Left lung (tissue), 10 donors: ENCODE results near the gene ZNF827. TPM values are rescaled to one million over a fixed set of nuclear protein-coding genes. Genes with fewer than 3 reads are reported as not detected.

Experiments
- ATAC-seq: fragments of 200-7000 bp; cut with Tn5 transposase; one replicate; pipeline ENCODE4 v1.9.1; 2020; ENCODE audit warnings: moderate library complexity
- DNase-seq, 4 donors: peaks; one replicate each; pipeline ENCODE4 v3.0.0-alpha.2; 2013 to 2020
- H3K27ac ChIP-seq, 2 donors: fragments of 200-600 bp; sonication (generic) in 1 of 2; one replicate each; pipeline versions ENCODE4 v1.5.0 to v1.8.0; 2020 to 2021
- H3K27me3 ChIP-seq, 2 donors: fragments of 200-600 bp; sonication (generic) in 1 of 2; one replicate each; pipeline versions ENCODE4 v1.5.0 to v1.8.0; 2020 to 2021
- H3K36me3 ChIP-seq, 2 donors: fragments of 200-600 bp; sonication (generic) in 1 of 2; one replicate each; pipeline versions ENCODE4 v1.5.0 to v1.8.0; 2020 to 2021
- H3K4me1 ChIP-seq, 2 donors: fragments of 200-600 bp; one replicate each; pipeline ENCODE4 v1.8.0; 2021
- H3K4me3 ChIP-seq, 2 donors: fragments of 200-600 bp; sonication (generic) in 1 of 2; one replicate each; pipeline versions ENCODE4 v1.5.0 to v1.8.0; 2020 to 2021; ENCODE audit warnings: mild to moderate bottlenecking in 1 of 2
- H3K9me3 ChIP-seq, 2 donors: fragments of 200-600 bp; sonication (generic) in 1 of 2; one replicate each; pipeline versions ENCODE4 v1.5.0 to v1.8.0; 2020 to 2021
- CTCF ChIP-seq, 2 donors: fragments of 200-600 bp; sonication (generic) in 1 of 2; IDR thresholded peaks; one replicate each; pipeline versions ENCODE4 v1.5.0 to v1.8.0; 2021; ENCODE audit warnings: antibody characterized with exemption in 2 of 2
- intact Hi-C, 2 donors: fragments of 100-400 bp; cut with DNase I; formaldehyde crosslinking; loops; one replicate each; pipeline versions ENCODE4 v1.11.2 to v1.14.2; 2022
- polyA plus RNA-seq, 6 donors: library from polyadenylated mRNA; unstranded; fragments of 120-200 nt; gene quantifications; one replicate each; pipeline ENCODE4 v1.2.1, GENCODE V29; 2013; ENCODE audit not compliant: insufficient read length in 6 of 6
- total RNA-seq, 2 donors: library from RNA; stranded (reverse); fragmentation: NEBNext Ultra II Directional; extraction: Animal tissue kit (Norgen Biotek cat#: 25700); gene quantifications; one replicate each; pipeline ENCODE4 v1.2.1, GENCODE V29; 2021
- donor health status: DM: no; HTN: yes; CAD: no.
- donor health status: DM: no; HTN: no; CAD: no.

ZNF827 gene
- total and polyA plus RNA-seq, 8 donors, result 9.2 to 35.7 (median 32.7) TPM

GRCh38 chr4:145866991-145867390 is 71.6 kb downstream of the ZNF827 start:
- ATAC-seq (no peak), DNase-seq (no peak)
- H3K27ac ChIP-seq, result no peak overlapping the region
- no peaks in the 10 kb centered on the region for H3K9me3 ChIP-seq
- H3K4me3 ChIP-seq, result no peak overlapping the region
- H3K27me3 ChIP-seq, result no peaks in the 10 kb centered on the region
- intact Hi-C loops, result no loop called here
- no peak for TF ChIP-seq CTCF (IDR thresholded peaks at IDR 0.05)
- no peaks in the 10 kb centered on the region for H3K36me3 ChIP-seq
- no peaks in the 10 kb centered on the region for H3K4me1 ChIP-seq

- no peaks in the 10 kb centered on the region for H3K4me1 ChIP-seq
- no peak overlapping the region for H3K4me3 ChIP-seq
- no peak for TF ChIP-seq CTCF (IDR thresholded peaks at IDR 0.05)
- no peaks in the 10 kb centered on the region for H3K9me3 ChIP-seq
- H3K27me3 ChIP-seq, result no peaks in the 10 kb centered on the region
- no peaks in the 10 kb centered on the region for H3K36me3 ChIP-seq
- H3K27ac ChIP-seq, result no peak overlapping the region
- ATAC-seq (no peak), DNase-seq (no peak)
- intact Hi-C loops, result no loop called here
Observed at GRCh38 chr4:145865274-145865941, 73.2 kb downstream of the ZNF827 start.

- DNase-seq (no peak), ATAC-seq (no peak)
- Histone ChIP-seq H3K36me3 (no peaks in the 10 kb centered on the region), H3K9me3 (no peaks in the 10 kb centered on the region), H3K4me3 (no peak overlapping the region), H3K27me3 (no peaks in the 10 kb centered on the region), H3K4me1 (no peaks in the 10 kb centered on the region), H3K27ac (no peak overlapping the region)
- intact Hi-C loops, result no loop called here
- no peak for TF ChIP-seq CTCF (IDR thresholded peaks at IDR 0.05)
Observed at GRCh38 chr4:145863191-145863590, 75.4 kb downstream of the ZNF827 start.

- Histone ChIP-seq H3K27ac (no peak overlapping the region), H3K36me3 (no peaks in the 10 kb centered on the region), H3K9me3 (no peaks in the 10 kb centered on the region), H3K27me3 (no peaks in the 10 kb centered on the region), H3K4me1 (no peaks in the 10 kb centered on the region), H3K4me3 (no peak overlapping the region)
- no peak for TF ChIP-seq CTCF (IDR thresholded peaks at IDR 0.05)
- intact Hi-C loops, result no loop called here
- DNase-seq (peak in 2 of 4 donors; percentile 38 to 46), ATAC-seq (peak; percentile 97)
Observed at GRCh38 chr4:145861336-145862318, 77.0 kb downstream of the ZNF827 start.

- intact Hi-C loops, result no loop called here
Observed at GRCh38 chr4:145860897-145861296, 77.7 kb downstream of the ZNF827 start.

More at GRCh38 chr4:145860897-145861296, 77.7 kb downstream of the ZNF827 start:
- H3K4me3 ChIP-seq, result no peak overlapping the region
- ATAC-seq, result no peak
- no peak for TF ChIP-seq CTCF (IDR thresholded peaks at IDR 0.05)
- no peaks in the 10 kb centered on the region for H3K4me1 ChIP-seq
- no peaks in the 10 kb centered on the region for H3K9me3 ChIP-seq
- DNase-seq, result no peak
- H3K27ac ChIP-seq, result no peak overlapping the region
- no peaks in the 10 kb centered on the region for H3K36me3 ChIP-seq
- H3K27me3 ChIP-seq, result no peaks in the 10 kb centered on the region
